Dermis blood vessel endothelial cell (primary cell): ENCODE measurements around the gene AP1B1. TPM values are rescaled to one million over a fixed set of nuclear protein-coding genes. Genes with fewer than 3 reads are reported as not detected.
A peak's percentile ranks its signal among the peaks of the same experiment; 100 is the strongest.
"Not testable (repeated sequence)": the region's sequence is repeated elsewhere in the genome, so short reads cannot be mapped to it uniquely, and the experiment has no call there.

Experiments used
- DNase-seq: peaks from one replicate; pipeline ENCODE4 v3.0.0; 2010
- total RNA-seq: library from RNA; depleted of rRNA; stranded (reverse); fragments of >200 nt; gene quantifications from 2 replicates; pipeline ENCODE4 v1.2.3, GENCODE V29; 2014

The AP1B1 gene
- total RNA-seq, 1 donor from 2014 or later: 191 TPM

DNA sequence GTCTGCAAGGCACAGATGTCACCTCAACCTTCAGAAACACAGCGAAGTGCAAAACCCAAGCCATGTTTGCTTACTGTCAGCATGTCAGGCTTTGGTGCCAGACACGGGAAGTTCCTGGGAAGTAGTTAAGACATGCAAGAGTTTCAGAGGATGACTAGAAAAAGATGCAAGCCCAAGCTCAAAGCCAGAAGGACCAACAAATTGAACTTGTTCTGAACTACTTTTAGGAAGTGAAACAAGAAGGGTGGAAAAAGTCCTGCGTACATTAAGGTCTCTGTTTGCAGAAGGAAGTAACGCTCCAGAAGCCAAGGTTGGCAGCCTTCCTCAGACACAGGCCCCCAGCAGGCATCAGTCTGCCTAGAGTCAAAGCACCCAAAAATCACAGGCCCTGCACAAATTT, 2.6 kb downstream of the AP1B1 start:
- no peak for DNase-seq

DNA sequence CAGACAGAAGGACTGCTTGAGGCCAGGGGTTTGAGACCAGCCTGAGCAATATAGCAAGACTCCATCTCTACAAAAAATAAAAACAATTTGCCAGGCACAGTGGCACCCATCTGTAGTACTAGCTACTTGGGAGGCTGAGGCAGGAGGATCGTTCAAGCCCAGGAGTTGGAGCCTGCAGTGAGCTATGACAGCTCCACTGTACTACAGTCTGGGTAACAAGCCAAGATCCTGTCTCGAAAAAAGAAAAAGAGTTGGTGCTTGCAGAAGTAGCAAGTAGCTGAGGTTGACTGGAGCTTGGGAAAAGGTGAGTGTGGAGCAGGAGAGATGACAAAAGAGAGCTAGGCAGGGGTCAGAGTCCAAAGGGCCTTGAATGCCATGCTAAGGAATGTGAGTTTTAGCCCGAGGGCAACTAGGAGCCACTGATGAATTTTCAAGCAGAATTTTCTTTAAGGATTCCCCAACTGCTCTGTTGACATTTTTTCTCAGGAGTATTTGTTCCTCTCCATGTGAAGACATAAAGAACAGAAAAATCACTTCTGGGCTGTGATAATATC, 3.1 kb downstream of the AP1B1 start:
- DNase-seq: no peak

DNA sequence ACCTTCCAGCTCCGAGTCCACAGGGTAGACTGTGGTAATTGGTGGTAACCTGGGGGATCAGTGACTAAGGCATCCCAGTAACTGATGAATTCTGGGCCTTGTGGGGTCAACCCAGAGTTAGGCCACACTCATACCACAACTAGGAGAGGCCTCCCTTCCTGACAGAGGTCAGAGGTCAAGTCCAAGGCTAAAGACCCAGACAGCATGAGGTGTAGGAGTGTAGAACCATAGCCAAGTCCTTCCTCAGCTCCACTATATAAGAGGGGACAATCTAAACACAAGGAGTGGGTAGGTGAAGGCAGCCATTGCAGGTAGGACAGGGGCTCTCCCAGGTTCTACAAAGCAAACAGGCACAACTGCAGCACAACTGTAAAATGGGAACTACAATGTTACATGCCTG, 4.6 kb downstream of the AP1B1 start:
- no peak for DNase-seq

DNA sequence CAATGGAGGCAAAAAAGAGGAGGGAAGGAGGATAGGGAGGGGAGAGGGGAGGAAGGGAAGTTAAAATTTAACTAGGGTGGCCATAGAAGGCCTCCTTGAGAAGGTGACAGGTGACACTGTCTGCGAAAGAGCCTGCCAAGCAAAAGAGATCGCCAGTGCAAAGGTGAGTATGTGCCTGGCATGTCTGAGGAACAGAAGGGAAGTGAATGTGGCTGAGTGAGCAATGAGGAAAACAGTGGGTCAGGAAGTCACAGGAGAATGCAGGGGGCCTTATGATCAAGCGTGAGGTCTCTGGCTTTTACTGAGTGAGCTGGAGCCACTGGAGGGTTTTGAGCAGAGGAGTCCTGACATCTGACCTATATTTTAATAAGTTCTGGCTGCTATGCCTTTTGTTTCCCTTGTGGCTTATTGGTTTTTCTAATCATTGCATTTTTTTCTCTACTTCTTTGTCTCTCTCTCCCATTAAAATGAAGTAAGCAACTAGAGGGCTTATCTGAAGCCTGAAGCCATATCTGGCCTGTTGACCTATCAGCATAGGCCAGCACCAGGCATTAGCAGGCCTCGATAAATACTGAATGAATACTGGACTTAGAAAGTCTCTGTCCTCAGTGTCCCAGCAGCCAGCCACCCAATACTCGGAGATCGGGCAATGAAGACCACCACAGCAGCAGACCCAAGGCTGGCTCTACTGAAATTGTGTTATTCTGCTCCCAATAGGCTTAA, 5.6 kb downstream of the AP1B1 start:
- peak; percentile 53 for DNase-seq

DNA sequence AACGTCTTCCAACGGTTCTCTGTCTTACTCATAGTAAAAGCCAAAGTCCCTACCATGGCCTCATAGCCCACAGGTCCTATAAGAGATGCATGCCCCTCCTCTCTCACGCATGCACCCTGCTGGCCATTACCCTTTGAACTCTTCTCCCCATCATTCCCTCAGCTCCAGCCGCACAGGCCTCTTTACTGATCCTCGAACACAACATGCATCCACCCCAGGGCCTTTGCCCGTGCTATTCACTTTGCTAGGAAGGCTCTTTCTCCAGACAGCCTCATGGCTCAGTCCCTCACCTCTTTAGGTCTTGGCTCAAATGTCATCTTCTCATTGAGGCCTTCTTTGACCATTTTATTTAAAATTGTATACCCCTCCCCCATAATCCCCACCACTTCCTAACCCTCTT, 7.5 kb downstream of the AP1B1 start:
- DNase-seq: no peak

DNA sequence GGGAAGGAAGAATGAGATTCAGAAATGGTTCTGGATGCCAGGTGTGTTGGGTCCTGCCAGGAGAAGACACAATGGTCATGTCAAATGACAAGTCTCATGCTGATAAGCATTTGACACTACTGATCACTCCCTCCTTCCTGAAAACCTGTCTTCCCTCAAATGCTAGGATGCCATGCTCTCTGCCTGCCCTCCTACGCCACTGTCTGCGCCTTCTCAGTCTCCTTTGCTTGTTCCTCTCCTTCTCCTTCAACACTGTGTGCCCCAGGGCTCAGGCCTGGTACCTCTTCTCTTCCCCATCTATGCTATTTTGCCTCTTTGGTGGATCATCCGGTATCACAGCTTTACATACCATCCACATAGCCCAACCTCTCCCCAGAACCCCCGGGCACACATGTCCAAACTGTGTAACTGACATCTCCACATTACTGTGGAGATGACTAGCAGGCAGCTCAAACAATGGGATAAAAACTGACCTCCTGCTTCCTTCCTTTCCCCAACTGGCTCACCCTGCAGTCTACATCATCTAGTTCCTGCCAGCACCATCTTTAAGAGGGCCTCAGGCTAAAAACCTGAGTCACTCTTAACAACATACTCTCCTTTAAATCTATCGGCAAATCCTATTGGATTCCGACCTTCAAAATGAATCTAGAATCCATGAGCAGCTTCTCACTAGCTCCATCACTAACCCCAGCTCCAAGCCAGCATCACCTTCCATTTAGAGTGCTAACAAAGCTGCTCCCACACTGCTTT, 8.2 kb downstream of the AP1B1 start:
- peak; percentile 84 for DNase-seq

DNA sequence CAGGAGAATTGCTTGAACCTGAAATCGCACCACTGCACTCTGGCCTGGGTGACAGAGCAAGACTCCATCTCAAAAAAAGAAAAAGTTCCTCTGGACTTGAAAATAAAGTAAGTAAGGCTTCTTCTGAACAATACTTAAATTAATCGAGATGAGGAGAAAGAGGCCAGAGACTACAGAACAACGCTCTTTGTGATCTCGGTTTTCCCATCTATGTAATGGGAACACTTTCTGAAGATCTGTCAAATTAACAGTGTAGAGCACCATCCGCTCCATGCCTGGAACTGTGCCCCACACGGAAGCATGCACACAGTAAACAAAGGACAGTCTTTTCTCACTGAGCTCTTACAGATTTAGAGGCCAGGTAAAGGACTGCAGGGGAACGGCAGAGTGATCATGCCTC, 9.1 kb downstream of the AP1B1 start:
- no peak for DNase-seq

DNA sequence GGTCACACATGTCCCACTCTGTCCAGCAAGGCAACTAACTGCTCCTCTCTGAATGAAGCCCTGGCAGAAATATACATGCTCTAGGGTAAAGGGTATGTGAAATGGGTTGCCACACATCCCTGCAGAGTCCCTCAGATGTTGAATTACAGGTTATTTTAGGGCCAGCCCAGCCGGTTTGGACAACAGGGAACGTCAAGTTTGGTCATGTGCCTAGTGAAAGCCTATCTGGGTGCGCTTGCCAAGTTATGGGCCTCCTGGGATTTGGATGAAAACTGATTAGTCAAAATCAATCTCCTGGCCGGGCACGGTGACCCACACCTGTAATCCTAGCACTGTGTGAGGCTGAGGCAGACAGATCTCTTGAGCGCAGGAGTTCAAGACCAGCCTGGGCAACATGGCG, 10.4 kb downstream of the AP1B1 start:
- DNase-seq: no peak

DNA sequence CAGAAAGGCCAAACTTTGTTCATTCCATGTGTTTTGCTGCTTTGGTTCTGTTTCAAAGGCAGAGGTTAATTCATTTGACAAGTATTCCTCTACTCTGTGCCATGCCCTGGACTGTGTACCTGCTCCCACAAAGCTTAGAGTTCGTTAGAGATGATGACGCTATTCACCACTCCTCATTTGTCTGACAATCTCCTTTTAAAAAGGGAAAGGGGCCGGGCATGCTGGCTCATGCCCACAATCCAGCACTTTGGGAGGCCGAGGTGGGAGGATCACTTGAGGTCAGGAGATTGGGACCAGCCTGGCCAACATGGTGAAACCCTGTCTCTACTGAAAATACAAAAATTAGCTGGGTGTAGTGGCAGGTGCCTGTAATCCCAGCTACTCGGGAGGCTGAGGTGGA, 11.7 kb downstream of the AP1B1 start:
- DNase-seq: not testable (repeated sequence)

DNA sequence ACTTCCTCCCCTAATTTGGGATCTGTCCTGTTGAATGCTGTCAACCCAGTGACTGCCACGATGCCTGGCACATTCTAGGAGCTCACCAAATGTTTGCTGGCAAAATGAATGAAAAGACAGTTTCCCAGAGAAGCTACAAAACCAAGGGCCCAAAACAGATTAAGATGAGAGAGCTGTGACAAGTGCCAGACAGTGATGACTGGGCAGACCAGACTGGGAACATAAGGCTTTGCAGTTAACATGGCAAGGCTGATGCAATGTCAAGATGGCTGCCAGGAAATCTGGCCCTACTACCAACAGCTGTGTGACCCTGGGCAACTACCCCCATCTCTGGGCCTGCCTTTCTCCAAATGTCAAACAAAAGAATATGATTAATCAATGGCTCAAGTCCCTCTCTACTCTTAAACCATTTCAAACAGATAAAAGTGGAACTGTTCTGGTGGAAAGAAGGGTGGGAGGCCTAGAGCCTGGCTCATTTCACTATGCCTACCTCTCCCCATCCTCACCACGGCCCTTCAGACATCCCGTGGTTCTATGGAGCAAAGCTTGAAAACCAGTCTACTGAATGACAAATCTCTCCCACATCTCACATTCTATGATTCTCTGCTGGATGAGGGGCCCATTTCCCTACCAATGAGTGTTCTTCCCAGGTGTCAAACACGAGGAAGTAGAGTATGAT, 12.8 kb downstream of the AP1B1 start:
- DNase-seq: no peak

DNA sequence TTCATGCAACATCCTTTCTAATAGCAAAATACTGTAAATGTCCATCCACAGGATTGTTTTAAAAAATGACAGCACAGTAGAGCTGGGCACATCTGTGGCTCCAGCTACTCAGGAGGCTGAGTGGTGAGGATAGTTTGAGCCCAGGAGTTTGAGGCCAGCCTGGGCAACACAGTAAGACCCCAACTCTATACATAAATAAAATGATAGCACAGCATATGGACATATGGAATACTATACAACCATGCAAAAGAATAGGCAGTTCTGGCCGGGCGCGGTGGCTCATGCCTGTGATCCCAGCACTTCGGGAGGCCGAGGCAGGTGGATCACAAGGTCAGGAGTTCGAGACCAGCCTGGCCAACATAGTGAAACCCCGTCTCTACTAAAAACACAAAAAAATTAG, 13.6 kb downstream of the AP1B1 start:
- DNase-seq: not testable (repeated sequence)

DNA sequence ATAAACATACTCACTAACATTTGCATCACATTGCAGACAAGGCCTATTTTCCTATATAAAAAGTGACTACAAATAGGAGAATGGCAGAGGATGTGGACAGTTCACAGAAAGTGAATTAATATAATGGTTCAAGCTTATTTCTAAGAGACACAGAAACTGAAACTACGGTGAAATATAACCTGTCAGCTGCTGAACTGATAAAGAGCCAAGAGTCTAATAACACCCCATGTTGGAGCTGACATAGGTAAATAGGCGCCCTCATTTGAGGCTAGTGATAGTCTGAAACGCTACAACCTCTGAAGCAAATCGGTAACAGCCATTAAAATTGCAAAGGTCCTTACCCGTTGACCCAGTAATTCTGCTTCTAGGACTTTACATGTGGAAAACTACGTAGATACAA, 14.0 kb downstream of the AP1B1 start:
- DNase-seq: no peak

DNA sequence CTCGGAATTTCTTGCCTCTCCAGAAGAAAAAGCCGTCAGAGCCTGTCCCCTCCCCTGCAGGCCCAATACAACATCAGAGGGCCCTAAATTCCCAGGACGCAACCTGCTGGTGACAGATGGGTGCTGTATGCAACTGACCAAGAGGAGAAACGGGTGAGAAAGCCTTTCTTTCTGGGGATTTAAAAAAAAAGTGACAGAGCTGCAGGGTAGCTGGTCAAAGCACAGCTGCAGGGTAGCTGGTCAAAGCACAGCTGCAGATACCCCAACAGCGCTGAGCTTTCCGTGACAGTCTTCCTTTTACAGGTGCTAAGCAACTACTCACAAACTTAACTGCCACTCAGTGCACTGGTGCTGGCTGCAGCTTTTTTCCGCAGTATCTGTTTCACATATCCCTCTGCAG, 17.8 kb downstream of the AP1B1 start:
- DNase-seq: no peak

DNA sequence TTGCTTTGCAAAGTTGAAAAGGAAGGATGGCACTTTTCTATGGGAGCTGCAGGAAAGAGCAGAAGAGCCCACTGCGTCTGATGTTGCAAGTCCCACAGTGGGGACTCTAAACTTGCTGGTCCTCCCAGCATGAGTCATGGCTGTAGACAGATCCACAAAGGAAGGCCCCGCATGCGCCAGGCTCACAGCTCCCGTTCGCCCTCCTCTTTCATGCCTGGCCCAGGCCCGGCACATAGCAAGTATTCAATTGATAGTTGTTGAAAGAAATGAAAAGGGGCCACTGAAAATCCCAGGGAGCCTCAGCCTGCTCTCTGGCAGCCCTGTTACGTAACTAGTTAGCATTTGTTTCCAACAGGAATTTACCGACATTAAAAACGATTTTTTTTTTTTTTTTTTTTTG, 18.9 kb downstream of the AP1B1 start:
- peak; percentile 85 for DNase-seq

DNA sequence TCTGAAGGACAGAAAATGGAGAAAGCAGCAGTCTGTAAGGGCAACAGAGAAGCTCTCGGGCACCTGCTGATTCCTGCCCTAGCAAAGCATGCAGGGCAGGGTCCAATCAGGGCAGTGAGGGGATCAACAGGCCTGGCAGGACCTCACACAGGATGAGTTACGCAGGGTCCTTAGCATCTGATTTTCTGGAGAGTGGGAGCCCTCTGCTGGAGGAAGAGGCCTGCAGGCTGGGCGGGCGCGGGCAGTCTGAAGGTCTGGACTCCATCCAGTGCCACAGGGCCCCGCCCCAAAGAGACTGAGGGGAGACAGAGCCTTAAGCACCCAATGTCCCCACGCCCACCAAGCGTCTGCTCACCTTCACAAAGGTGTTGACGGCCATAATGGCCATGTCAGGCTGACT, 28.9 kb downstream of the AP1B1 start:
- peak; percentile 83 for DNase-seq

DNA sequence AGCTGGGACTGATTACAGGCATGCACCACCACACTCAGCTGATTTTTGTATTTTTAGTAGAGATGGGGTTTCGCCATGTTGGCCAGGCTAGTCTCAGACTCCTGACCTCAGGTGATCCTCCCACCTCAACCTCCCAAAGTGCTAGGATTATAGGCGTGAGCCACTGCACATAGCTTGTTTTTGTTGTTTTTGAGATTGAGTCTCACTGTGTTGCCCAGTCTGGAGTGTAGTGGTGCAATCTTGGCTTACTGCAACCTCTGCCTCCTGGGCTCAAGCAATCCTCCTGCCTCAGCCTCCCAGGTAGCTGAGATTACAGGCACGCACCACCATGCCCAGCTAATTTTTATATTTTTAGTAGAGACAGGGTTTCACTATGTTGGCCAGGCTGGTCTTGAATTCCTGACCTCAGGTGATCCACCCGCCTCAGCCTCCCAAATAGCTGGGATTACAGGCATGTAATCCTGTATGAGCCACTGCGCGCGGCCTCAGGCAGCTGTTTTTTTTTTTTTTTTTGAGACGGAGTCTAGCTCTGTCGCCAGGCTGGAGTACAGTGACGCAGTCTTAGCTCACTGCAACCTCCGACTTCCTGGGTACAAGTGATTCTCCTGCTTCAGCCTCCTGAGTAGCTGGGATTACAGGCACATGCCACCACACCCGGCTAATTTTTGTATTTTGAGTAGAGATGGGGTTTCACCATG, 31.0 kb downstream of the AP1B1 start:
- not testable (repeated sequence) for DNase-seq

DNA sequence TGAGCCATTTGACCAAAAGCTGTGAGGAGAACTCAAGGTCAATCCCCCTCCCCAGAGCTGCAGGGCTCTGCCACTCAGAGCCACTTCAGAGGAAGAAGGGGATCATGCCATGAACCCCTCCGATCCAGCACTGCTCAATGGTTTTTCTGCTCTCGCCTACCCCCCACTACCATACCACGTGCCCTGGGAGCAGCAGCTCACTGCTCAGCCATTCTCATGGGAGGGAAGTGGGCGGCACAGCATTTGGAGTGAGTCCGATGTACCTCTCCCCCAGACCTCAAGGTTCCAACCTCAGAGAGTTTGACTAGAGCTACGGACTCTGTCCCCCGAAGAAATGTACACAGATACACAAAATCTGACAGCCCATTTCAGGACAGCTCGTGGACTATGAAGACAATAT, 34.5 kb downstream of the AP1B1 start:
- DNase-seq: no peak

DNA sequence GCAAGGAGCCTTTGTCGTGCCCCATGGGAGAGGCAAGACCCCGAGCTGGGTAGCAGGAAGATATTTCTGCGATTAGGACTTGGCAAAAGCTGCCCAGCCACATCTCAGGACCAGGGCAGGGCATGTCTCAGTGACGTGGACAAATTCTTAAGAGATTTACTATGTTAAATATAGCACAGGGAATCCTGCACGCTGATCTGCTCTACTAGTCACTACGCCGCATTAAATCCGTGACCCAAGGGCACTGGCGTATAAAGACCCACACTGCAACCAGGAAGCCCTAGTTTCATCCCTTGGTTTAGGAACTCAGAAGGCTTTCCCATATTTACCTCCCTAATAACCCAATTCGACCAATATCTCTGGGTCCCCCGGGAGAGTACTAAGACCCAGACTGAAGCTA, 35.1 kb downstream of the AP1B1 start:
- DNase-seq: no peak

DNA sequence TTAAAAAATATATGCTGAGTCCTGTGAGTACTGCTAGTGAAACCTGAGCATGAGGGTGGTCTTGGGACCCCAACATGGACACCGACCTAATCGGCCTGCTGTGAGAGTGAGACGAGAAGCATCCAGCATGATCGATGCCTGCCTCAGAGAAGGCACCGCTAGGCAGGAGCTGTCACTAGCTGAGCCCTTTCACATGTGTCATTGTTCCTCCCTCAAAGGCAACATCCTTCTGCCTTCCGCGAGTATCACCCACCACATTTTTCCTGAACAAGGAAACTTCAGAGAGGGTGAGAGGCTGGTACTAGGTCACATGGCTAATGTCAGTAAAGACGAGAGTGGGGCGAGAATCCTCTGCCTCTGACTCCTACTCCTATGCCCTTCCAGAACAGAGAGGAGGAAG, 35.6 kb downstream of the AP1B1 start:
- DNase-seq: no peak

DNA sequence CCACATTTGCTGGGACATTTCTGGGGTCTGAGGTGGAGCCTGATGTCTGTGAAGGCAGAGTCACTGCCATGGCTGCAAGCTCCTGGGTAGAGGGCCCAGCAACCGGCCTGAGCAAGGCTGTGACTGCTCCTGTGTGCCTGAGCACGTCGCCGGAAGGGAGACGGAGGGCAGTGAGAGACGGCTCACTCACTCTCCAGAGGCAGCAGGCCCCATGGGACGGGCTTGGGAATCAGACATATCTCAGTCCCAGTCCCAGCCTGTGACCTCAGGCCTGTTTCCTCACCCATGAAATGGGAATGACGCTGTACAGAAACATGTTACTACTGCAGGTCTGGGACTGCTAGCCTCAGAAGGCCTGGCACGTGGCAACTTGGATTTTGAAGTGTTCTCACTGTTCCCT, 36.5 kb downstream of the AP1B1 start:
- DNase-seq: no peak

DNA sequence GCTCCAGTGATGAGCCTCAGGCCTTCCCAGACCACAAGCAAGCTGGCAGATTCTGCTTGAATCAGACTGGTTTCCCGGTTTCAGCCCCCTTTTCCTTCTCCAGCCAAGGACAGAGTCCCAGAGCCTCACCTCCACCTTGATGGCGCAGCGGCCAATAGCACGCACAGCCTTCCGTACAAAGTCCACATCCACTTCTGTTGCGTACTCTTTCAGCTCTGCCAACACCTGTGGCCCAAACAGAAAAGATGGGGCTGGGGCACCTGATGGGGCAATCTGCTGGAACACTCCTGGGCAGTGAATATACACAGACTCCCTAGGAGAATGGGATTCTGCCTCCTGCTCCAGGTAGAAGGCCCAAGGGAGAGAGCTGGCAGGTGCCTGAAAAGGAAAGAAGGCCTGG, 37.3 kb downstream of the AP1B1 start:
- DNase-seq: no peak

DNA sequence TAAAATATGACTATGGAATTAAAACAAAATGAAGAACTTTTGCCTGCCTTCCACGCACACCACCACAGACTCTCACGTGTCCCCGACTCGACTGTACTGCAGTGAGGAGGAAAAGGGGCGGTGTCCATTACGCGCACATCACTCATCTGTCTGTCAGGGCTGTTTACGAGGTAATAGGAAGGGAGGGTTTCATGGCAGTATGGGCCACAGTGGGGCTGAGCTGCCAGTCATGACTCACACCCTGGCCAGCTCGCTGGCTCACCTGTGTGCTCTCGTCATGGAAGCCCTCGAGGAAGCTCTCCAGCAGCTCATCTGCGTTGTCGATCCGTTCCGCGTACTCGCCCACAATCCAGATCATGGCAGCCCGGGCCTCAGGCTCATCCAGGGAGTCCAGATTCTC, 39.4 kb downstream of the AP1B1 start:
- DNase-seq: no peak

DNA sequence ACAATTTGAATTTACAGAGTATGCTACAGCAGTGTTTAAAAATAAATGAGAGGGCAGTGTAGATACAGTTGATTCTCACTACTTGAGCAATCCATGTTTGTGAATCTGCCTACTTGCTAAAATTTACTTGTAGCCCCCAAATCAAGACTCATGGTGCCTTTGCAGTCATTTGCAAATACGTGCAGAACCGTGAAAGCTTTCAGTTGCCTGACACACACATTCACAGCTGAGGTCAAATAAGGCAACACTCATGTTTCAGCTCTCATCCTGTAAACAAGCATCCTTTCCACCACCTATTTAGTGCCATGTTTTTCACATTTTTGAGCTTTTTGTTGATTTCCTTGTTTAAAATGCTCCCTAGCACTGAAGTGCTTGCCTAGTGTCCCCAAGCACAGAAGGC, 40.3 kb downstream of the AP1B1 start:
- DNase-seq: no peak
